PC-3 (cell line): ENCODE measurements around the gene GXYLT2. TPM values are rescaled to one million over a fixed set of nuclear protein-coding genes. Genes with fewer than 3 reads are reported as not detected.
A peak's percentile ranks its signal among the peaks of the same experiment; 100 is the strongest.

Experiments used
- ATAC-seq: fragments of 200-7000 bp; cut with Tn5 transposase; 2 replicates; pipeline ENCODE4 v1.9.1; 2020; ENCODE audit warnings: mild to moderate bottlenecking, moderate library complexity
- BruUV-seq: library from RNA; stranded (reverse); fragments of 400-500 nt; replicated peaks from 2 replicates; lab custom pipeline; 2021; lab: Mats Ljungman, UMichigan
- CTCF ChIA-PET: fragments of 300-600 bp; sonication (Branson Sonifier 250); formaldehyde crosslinking; loops from one replicate; lab custom pipeline; 2022; ENCODE audit warnings: antibody characterized with exemption; lab: Charles Lee
- POLR2A ChIA-PET: fragments of 300-600 bp; sonication (Branson Sonifier 250); formaldehyde crosslinking; loops from one replicate; lab custom pipeline; 2022; ENCODE audit warnings: antibody characterized with exemption; ENCODE audit not compliant: unreplicated experiment; lab: Charles Lee
- DNase-seq: peaks from one replicate; pipeline ENCODE4 v3.0.0-alpha.2; 2015
- H2AFZ ChIP-seq: fragments of 300-600 bp; sonication (generic); 2 replicates; pipeline ENCODE4 v1.6.0; 2016; ENCODE audit warnings: antibody characterized with exemption, low read length
- H3F3A ChIP-seq: fragments of 300-600 bp; sonication (generic); one replicate; pipeline ENCODE4 v1.6.0; 2017; ENCODE audit warnings: antibody characterized with exemption, low read length, control low read depth, mild to moderate bottlenecking; ENCODE audit not compliant: unreplicated experiment
- H3K27ac ChIP-seq: fragments of 300-600 bp; sonication (generic); 2 replicates; pipeline ENCODE4 v1.5.1; 2016; ENCODE audit warnings: mild to moderate bottlenecking, low read length
- H3K27me3 ChIP-seq: fragments of 300-600 bp; sonication (generic); 2 replicates; pipeline ENCODE4 v1.6.1; 2016; ENCODE audit warnings: low read length, mixed read lengths
- H3K36me3 ChIP-seq: fragments of 300-600 bp; sonication (generic); 2 replicates; pipeline ENCODE4 v1.6.1; 2016; ENCODE audit warnings: low read depth, mixed run types, low read length, mixed read lengths
- H3K4me1 ChIP-seq: fragments of 300-600 bp; sonication (generic); 2 replicates; pipeline ENCODE4 v1.5.1; 2016; ENCODE audit warnings: low read length; ENCODE audit not compliant: insufficient read depth
- H3K4me2 ChIP-seq: fragments of 300-600 bp; sonication (generic); 2 replicates; pipeline ENCODE4 v1.6.0; 2016; ENCODE audit warnings: low read length
- H3K4me3 ChIP-seq: fragments of 300-600 bp; sonication (generic); 2 replicates; pipeline ENCODE4 v1.5.1; 2016; ENCODE audit warnings: mild to moderate bottlenecking, low read length, mixed read lengths
- H3K79me2 ChIP-seq: fragments of 300-600 bp; sonication (generic); 2 replicates; pipeline ENCODE4 v1.6.1; 2017; ENCODE audit warnings: low read length, mixed read lengths
- H3K9ac ChIP-seq: fragments of 300-600 bp; sonication (generic); 2 replicates; pipeline ENCODE4 v1.6.0; 2016; ENCODE audit warnings: mild to moderate bottlenecking, low read length
- H3K9me2 ChIP-seq: fragments of 300-600 bp; sonication (generic); replicated peaks from 2 replicates; pipeline ENCODE4 v1.6.1; 2016; ENCODE audit warnings: mixed run types, low read length, mixed read lengths
- H3K9me3 ChIP-seq: fragments of 300-600 bp; sonication (generic); 2 replicates; pipeline ENCODE4 v1.6.1; 2016; ENCODE audit warnings: low read length, mixed read lengths
- H4K20me1 ChIP-seq: fragments of 300-600 bp; sonication (generic); 2 replicates; pipeline ENCODE4 v1.6.1; 2016; ENCODE audit warnings: low read length, mixed read lengths
- CTCF ChIP-seq: fragments of 300-600 bp; sonication (generic); conservative IDR thresholded peaks from 2 replicates; pipeline ENCODE4 v1.5.1; 2017; ENCODE audit warnings: antibody characterized with exemption, low read depth, mild to moderate bottlenecking, low read length
- EZH2 ChIP-seq: fragments of 300-600 bp; sonication (generic); IDR thresholded peaks from one replicate; pipeline ENCODE4 v1.6.1; 2017; ENCODE audit warnings: antibody characterized with exemption, mild to moderate bottlenecking, low read length; ENCODE audit not compliant: unreplicated experiment
- EZH2phosphoT487 ChIP-seq: fragments of 300-600 bp; sonication (generic); IDR thresholded peaks from 2 replicates; pipeline ENCODE4 v1.6.1; 2018; ENCODE audit warnings: mild to moderate bottlenecking, antibody characterized with exemption, low read length, borderline replicate concordance
- intact Hi-C: fragments of 100-400 bp; cut with micrococcal nuclease; formaldehyde crosslinking; loops from 2 replicates; pipeline ENCODE4 v1.9.0; 2023
- total RNA-seq: library from RNA; depleted of rRNA; stranded (reverse); fragments of >200 nt; gene quantifications from 2 replicates; pipeline ENCODE4 v1.2.3, GENCODE V29; 2014

GXYLT2 gene
- total RNA-seq, 1 experiment from 2014 or later, result 12.6 TPM

GRCh38 chr3:72951259-72951722, 63.4 kb downstream of the GXYLT2 start:
- no peak overlapping the region for H2AFZ ChIP-seq
- H3K4me1 ChIP-seq, result 0 out of 2 replicates have a peak, but pooled peaks cover 3% of the 10 kb centered on the region
- no peaks in the 10 kb centered on the region for H3K9me3 ChIP-seq
- no peaks in the 10 kb centered on the region for H4K20me1 ChIP-seq
- H3K4me3 ChIP-seq, result no peak overlapping the region
- no peak overlapping the region for H3K27ac ChIP-seq
- TF ChIP-seq EZH2 (no peak), EZH2phosphoT487 (no peak), CTCF (no peak)
- BruUV-seq, result no TSS peak
- DNase-seq (no peak), ATAC-seq (peak; percentile 22; the same call in 1 of the 2 replicates)
- no peaks in the 10 kb centered on the region for H3F3A ChIP-seq
- H3K79me2 ChIP-seq, result no peaks in the 10 kb centered on the region
- no peak overlapping the region for H3K4me2 ChIP-seq
- no peaks in the 10 kb centered on the region for H3K36me3 ChIP-seq
- no peak overlapping the region for H3K9ac ChIP-seq
- no peaks in the 10 kb centered on the region for H3K27me3 ChIP-seq
- ChIA-PET CTCF (no interaction called here), POLR2A (no interaction called here)
- intact Hi-C loops, result no loop called here
- H3K9me2 ChIP-seq, result no peaks in the 10 kb centered on the region

GRCh38 chr3:72953325-72953956, 65.6 kb downstream of the GXYLT2 start:
- ATAC-seq (no peak), DNase-seq (peak; percentile 29)
- Histone ChIP-seq H3K27ac (no peak overlapping the region), H3K4me2 (no peak overlapping the region), H2AFZ (no peak overlapping the region), H3K9ac (no peak overlapping the region), H3K79me2 (no peaks in the 10 kb centered on the region), H3F3A (no peaks in the 10 kb centered on the region), H3K4me3 (no peak overlapping the region), H3K36me3 (no peaks in the 10 kb centered on the region), H3K27me3 (no peaks in the 10 kb centered on the region), H3K4me1 (0 out of 2 replicates have a peak, but pooled peaks cover 3% of the 10 kb centered on the region), H3K9me3 (no peaks in the 10 kb centered on the region), H4K20me1 (no peaks in the 10 kb centered on the region), H3K9me2 (no peaks in the 10 kb centered on the region)
- no peak for TF ChIP-seq CTCF
- TF ChIP-seq EZH2phosphoT487, result no peak
- no peak for TF ChIP-seq EZH2
- BruUV-seq, result no TSS peak
- CTCF ChIA-PET, result no interaction called here
- intact Hi-C loops, result no loop called here
- POLR2A ChIA-PET, result interaction anchor here (0.6 kb wide), 1 partner anchor 136 kb away, joined by 5 read pairs; no protein-coding TSS in a partner anchor

GRCh38 chr3:72957297-72957696, 69.5 kb downstream of the GXYLT2 start:
- POLR2A ChIA-PET, result no interaction called here

More at GRCh38 chr3:72957297-72957696, 69.5 kb downstream of the GXYLT2 start:
- DNase-seq (no peak), ATAC-seq (no peak)
- Histone ChIP-seq H3F3A (no peaks in the 10 kb centered on the region), H4K20me1 (no peaks in the 10 kb centered on the region), H3K9ac (no peak overlapping the region), H3K4me3 (no peak overlapping the region), H3K9me2 (no peaks in the 10 kb centered on the region), H3K27me3 (no peaks in the 10 kb centered on the region), H2AFZ (no peak overlapping the region), H3K36me3 (no peaks in the 10 kb centered on the region), H3K79me2 (no peaks in the 10 kb centered on the region), H3K27ac (no peak overlapping the region), H3K9me3 (no peaks in the 10 kb centered on the region), H3K4me2 (no peak overlapping the region), H3K4me1 (no peaks in the 10 kb centered on the region)
- CTCF ChIA-PET, result no interaction called here
- no TSS peak for BruUV-seq
- TF ChIP-seq EZH2, result no peak
- TF ChIP-seq CTCF, result no peak
- no peak for TF ChIP-seq EZH2phosphoT487
- intact Hi-C loops, result no loop called here
